ENCODE measurements around the gene ABCA2.

DNA sequence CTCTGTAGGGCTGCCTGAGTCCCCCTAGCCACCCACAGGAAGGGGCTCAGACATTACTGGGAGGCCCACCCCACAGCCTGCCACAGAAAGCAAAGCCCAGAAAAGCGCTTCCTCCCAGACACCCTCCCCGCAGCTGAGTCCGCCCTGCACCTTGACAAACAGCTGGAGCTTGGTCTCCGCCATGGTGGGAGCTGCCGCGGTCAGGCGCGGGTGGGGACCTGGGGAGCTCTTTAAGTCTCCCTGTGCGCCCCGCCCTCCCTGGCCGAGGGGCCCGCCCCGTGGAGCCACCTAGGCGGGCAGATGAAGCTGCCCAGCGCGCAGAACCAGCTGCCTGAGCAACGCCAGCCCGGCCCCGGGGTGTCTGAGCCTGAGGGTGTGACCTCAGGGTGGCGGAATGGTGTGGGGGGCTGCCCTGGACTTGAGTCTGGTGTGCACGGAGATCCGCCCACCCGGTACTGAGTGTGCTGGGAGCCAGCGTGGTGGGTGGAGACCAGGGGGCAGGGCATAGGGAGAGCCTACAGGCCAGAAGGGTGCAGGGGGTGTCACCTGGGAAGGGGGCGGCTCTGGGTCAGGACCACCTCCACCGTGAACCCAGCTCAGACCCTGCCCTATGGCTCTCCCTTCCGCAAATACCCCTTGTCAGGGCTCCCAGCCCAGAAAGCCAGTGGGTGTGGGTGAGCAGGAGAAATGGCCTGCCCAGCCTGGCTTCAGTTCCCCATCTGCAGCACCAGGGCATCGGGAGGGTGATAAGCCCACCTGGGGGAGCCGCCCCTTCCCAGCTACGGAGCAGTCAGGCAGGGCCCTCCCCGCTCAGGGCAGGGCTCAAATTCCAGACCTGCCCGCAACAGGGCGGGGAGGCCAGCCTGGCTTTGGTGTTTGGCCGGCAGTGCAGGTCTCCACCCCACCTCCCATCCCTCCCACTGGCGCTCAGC is 31.4 kb downstream of the ABCA2 start, which contains the start of gene CLIC3:
- TF ChIP-seq, protein P1, sequence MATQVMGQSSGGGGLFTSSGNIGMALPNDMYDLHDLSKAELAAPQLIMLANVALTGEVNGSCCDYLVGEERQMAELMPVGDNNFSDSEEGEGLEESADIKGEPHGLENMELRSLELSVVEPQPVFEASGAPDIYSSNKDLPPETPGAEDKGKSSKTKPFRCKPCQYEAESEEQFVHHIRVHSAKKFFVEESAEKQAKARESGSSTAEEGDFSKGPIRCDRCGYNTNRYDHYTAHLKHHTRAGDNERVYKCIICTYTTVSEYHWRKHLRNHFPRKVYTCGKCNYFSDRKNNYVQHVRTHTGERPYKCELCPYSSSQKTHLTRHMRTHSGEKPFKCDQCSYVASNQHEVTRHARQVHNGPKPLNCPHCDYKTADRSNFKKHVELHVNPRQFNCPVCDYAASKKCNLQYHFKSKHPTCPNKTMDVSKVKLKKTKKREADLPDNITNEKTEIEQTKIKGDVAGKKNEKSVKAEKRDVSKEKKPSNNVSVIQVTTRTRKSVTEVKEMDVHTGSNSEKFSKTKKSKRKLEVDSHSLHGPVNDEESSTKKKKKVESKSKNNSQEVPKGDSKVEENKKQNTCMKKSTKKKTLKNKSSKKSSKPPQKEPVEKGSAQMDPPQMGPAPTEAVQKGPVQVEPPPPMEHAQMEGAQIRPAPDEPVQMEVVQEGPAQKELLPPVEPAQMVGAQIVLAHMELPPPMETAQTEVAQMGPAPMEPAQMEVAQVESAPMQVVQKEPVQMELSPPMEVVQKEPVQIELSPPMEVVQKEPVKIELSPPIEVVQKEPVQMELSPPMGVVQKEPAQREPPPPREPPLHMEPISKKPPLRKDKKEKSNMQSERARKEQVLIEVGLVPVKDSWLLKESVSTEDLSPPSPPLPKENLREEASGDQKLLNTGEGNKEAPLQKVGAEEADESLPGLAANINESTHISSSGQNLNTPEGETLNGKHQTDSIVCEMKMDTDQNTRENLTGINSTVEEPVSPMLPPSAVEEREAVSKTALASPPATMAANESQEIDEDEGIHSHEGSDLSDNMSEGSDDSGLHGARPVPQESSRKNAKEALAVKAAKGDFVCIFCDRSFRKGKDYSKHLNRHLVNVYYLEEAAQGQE (IDR thresholded peaks at IDR 0.05; ENCODE audit: unreplicated experiment): no peak
- TF ChIP-seq EZH2 (IDR thresholded peaks at IDR 0.05; ENCODE audit: low read depth, unreplicated experiment): no peak
